ENCODE data around the gene IFIT1. TPM values are rescaled to one million over a fixed set of nuclear protein-coding genes. Genes with fewer than 3 reads are reported as not detected.

Gene IFIT1
- total RNA-seq, 1 experiment from 2014 or later = 3.4 TPM

- intact Hi-C loops (cut with micrococcal nuclease; ENCODE audit: unreplicated experiment) = no loop called here
- DNase-seq = no peak
- ChIA-PET CTCF (no interaction called here), POLR2A (ENCODE audit: unreplicated experiment) (interaction anchor here (0.9 kb wide), 1 partner anchor 86 kb away, joined by 11 read pairs; no protein-coding TSS in a partner anchor)
- Histone ChIP-seq H3F3A (ENCODE audit: insufficient read depth, low read depth) (peaks cover 23% of the 10 kb centered on the region; the same call in 1 of the 2 replicates), H4K20me1 (ENCODE audit: insufficient read depth) (no peaks in the 10 kb centered on the region), H2AFZ (no peak overlapping the region), H3K27me3 (ENCODE audit: insufficient read depth, low read depth) (no peaks in the 10 kb centered on the region), H3K27ac (peak overlapping the region; percentile 95), H3K36me3 (ENCODE audit: low read depth) (no peaks in the 10 kb centered on the region), H3K4me3 (no peak overlapping the region), H3K4me2 (no peak overlapping the region), H3K9me3 (ENCODE audit: insufficient read depth, low read depth) (no peaks in the 10 kb centered on the region), H3K4me1 (replicated peaks; ENCODE audit: insufficient read depth) (peaks cover 26% of the 10 kb centered on the region), H3K9me2 (ENCODE audit: insufficient read depth) (no peaks in the 10 kb centered on the region), H3K79me2 (ENCODE audit: low read depth) (no peaks in the 10 kb centered on the region)
- TF ChIP-seq, protein P1, sequence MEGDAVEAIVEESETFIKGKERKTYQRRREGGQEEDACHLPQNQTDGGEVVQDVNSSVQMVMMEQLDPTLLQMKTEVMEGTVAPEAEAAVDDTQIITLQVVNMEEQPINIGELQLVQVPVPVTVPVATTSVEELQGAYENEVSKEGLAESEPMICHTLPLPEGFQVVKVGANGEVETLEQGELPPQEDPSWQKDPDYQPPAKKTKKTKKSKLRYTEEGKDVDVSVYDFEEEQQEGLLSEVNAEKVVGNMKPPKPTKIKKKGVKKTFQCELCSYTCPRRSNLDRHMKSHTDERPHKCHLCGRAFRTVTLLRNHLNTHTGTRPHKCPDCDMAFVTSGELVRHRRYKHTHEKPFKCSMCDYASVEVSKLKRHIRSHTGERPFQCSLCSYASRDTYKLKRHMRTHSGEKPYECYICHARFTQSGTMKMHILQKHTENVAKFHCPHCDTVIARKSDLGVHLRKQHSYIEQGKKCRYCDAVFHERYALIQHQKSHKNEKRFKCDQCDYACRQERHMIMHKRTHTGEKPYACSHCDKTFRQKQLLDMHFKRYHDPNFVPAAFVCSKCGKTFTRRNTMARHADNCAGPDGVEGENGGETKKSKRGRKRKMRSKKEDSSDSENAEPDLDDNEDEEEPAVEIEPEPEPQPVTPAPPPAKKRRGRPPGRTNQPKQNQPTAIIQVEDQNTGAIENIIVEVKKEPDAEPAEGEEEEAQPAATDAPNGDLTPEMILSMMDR (conservative IDR thresholded peaks at IDR 0.05) = no peak
- TF ChIP-seq EZH2 (IDR thresholded peaks at IDR 0.05; ENCODE audit: low read depth) = no peak
- BruUV-seq (replicated peaks) = no TSS peak
Measured at GRCh38 chr10:89345367-89346000, 46.9 kb upstream of the IFIT1 start.

- Histone ChIP-seq H4K20me1 (ENCODE audit: insufficient read depth) (no peaks in the 10 kb centered on the region), H3K9me2 (ENCODE audit: insufficient read depth) (no peaks in the 10 kb centered on the region), H3K4me1 (replicated peaks; ENCODE audit: insufficient read depth) (peaks cover 38% of the 10 kb centered on the region), H3K79me2 (ENCODE audit: low read depth) (no peaks in the 10 kb centered on the region), H3F3A (ENCODE audit: insufficient read depth, low read depth) (peaks cover 35% of the 10 kb centered on the region), H3K27me3 (ENCODE audit: insufficient read depth, low read depth) (no peaks in the 10 kb centered on the region), H2AFZ (0 out of 2 replicates have a peak overlapping the region, but pooled peaks have one; percentile 56), H3K27ac (peak overlapping the region; percentile 95), H3K9me3 (ENCODE audit: insufficient read depth, low read depth) (no peaks in the 10 kb centered on the region), H3K36me3 (ENCODE audit: low read depth) (no peaks in the 10 kb centered on the region), H3K4me2 (peak overlapping the region; percentile 54), H3K4me3 (no peak overlapping the region)
- DNase-seq = peak in 1 of 2 experiments; percentile 86
- ChIA-PET CTCF (no interaction called here), POLR2A (ENCODE audit: unreplicated experiment) (interaction anchor here (0.6 to 0.9 kb wide), 2 partner anchors 26 to 85 kb away, joined by 4 to 11 read pairs; no protein-coding TSS in a partner anchor)
- BruUV-seq (replicated peaks) = no TSS peak
- TF ChIP-seq, protein P1 (conservative IDR thresholded peaks at IDR 0.05) = no peak
- no peak for TF ChIP-seq EZH2 (IDR thresholded peaks at IDR 0.05; ENCODE audit: low read depth)
- intact Hi-C loops (cut with micrococcal nuclease; ENCODE audit: unreplicated experiment) = no loop called here
Measured at GRCh38 chr10:89346405-89347254, 45.8 kb upstream of the IFIT1 start.

DNA sequence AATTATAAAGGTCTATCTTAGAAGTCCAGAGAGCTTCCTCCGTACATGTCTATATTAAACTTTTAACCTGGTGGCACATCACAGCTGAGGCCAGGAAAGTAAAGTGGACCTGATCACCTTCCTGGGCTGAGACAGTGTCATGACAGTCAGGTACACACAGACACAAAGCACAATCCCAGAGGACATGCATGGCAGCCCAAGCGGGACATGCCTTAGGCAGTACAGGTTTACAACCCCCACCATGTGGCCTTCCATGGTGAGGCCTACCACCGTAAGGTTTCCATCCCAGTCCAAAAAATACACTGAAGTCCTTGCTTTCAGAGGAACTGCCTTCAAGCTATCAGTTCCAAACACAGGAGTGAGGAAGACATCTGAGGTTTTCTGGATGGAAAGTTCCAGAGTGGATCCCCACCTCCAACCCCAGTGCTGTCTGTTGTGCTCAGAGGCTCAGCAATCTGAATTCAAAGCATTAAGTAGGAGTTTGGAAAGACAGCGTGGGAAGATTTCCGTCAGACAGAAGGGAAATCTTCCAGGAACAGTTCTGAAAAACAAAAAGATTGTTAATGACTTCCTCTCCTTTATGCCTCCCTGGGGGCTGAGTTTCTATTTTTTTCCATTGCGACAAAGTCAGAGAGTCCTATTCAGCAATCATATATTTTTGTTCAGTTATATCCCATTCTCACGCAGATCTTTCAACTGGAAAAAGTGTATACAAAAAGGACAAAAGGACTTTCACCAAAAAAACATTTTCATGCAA is 44.5 kb upstream of the IFIT1 start:
- Histone ChIP-seq H3K27me3 (ENCODE audit: insufficient read depth, low read depth) (no peaks in the 10 kb centered on the region), H3K9me3 (ENCODE audit: insufficient read depth, low read depth) (no peaks in the 10 kb centered on the region), H3K36me3 (ENCODE audit: low read depth) (no peaks in the 10 kb centered on the region), H3K79me2 (ENCODE audit: low read depth) (no peaks in the 10 kb centered on the region), H3K4me2 (no peak overlapping the region), H3K4me1 (replicated peaks; ENCODE audit: insufficient read depth) (peaks cover 46% of the 10 kb centered on the region), H3K9me2 (ENCODE audit: insufficient read depth) (no peaks in the 10 kb centered on the region), H3F3A (ENCODE audit: insufficient read depth, low read depth) (peaks cover 43% of the 10 kb centered on the region), H3K4me3 (no peak overlapping the region), H4K20me1 (ENCODE audit: insufficient read depth) (no peaks in the 10 kb centered on the region), H3K27ac (peak overlapping the region; percentile 95), H2AFZ (no peak overlapping the region)
- intact Hi-C loops (cut with micrococcal nuclease; ENCODE audit: unreplicated experiment) = no loop called here
- CTCF ChIA-PET = interaction anchor here (0.6 kb wide), 1 partner anchor 112 kb away, joined by 4 read pairs; no protein-coding TSS in a partner anchor
- no TSS peak for BruUV-seq (replicated peaks)
- POLR2A ChIA-PET (ENCODE audit: unreplicated experiment) = interaction anchor here (0.7 kb wide), 1 partner anchor 1672 kb away, joined by 3 read pairs; no protein-coding TSS in a partner anchor
- TF ChIP-seq EZH2 (IDR thresholded peaks at IDR 0.05; ENCODE audit: low read depth) = no peak
- TF ChIP-seq, protein P1 (conservative IDR thresholded peaks at IDR 0.05) = no peak
- DNase-seq = no peak

All from PC-9 (cell line).